GM12891 (cell line): Measurements from ENCODE around the gene PCGF5.

Experiments
- POLR2A ChIP-seq: IDR thresholded peaks from 2 replicates; pipeline ENCODE4 v1.6.1; 2011; ENCODE audit warnings: low read depth, low read length, control low read depth
- POLR2AphosphoS5 ChIP-seq: IDR thresholded peaks from 2 replicates; pipeline ENCODE4 v1.6.1; 2011; ENCODE audit warnings: low read depth, low read length, control low read depth
- TAF1 ChIP-seq: IDR thresholded peaks from 2 replicates; pipeline ENCODE4 v1.6.1; 2011; ENCODE audit warnings: low read depth, low read length, control low read depth

DNA sequence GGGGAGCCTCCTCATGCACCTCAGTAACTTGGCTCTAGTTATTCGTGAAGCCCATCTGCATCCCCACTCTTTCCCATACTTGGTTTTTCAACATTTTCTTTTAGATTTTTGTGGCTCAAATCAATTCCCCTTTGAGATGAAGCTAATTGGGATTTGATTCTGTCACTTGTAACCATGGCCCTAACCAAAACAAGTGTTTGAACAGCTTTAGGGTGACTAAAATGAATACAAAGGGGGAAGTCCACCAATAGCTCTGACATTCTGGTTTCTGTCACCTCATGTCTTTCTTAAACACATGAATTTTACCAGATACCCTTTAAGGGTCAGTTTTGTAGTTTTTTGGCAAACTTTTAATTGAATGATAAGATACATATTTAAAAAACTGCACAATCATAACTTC, 87.0 kb downstream of the PCGF5 start:
- TF ChIP-seq TAF1 (no peak), POLR2A (no peak), POLR2AphosphoS5 (no peak)
